ENCODE results near the gene NAA38.

GRCh38 chr17:7823581-7824001 lies 33.8 kb downstream of the NAA38 start:
- TF ChIP-seq ZEB2 (tag by site-specific recombination; IDR thresholded peaks at IDR 0.05) (no peak), ZNF280D (tag by site-specific recombination; IDR thresholded peaks at IDR 0.05) (no peak), ZNF558 (tag by site-specific recombination; IDR thresholded peaks at IDR 0.05) (no peak), ELK4 (IDR thresholded peaks at IDR 0.05; ENCODE audit: borderline replicate concordance, low read depth, low read length) (no peak), ZBTB20 (tag by site-specific recombination; IDR thresholded peaks at IDR 0.05) (no peak), ZNF350 (tag by site-specific recombination; IDR thresholded peaks at IDR 0.05) (no peak), KLF1 (tag by site-specific recombination; IDR thresholded peaks at IDR 0.05) (no peak), ZBTB10 (tag by site-specific recombination; IDR thresholded peaks at IDR 0.05) (no peak), ZNF48 (tag by site-specific recombination; IDR thresholded peaks at IDR 0.05) (no peak), MYNN (tag by site-specific recombination; IDR thresholded peaks at IDR 0.05; ENCODE audit: borderline replicate concordance) (no peak)
- TF ChIP-seq, protein P1, sequence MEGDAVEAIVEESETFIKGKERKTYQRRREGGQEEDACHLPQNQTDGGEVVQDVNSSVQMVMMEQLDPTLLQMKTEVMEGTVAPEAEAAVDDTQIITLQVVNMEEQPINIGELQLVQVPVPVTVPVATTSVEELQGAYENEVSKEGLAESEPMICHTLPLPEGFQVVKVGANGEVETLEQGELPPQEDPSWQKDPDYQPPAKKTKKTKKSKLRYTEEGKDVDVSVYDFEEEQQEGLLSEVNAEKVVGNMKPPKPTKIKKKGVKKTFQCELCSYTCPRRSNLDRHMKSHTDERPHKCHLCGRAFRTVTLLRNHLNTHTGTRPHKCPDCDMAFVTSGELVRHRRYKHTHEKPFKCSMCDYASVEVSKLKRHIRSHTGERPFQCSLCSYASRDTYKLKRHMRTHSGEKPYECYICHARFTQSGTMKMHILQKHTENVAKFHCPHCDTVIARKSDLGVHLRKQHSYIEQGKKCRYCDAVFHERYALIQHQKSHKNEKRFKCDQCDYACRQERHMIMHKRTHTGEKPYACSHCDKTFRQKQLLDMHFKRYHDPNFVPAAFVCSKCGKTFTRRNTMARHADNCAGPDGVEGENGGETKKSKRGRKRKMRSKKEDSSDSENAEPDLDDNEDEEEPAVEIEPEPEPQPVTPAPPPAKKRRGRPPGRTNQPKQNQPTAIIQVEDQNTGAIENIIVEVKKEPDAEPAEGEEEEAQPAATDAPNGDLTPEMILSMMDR (tag by site-specific recombination; IDR thresholded peaks at IDR 0.05) = no peak

Measured in HEK293 (cell line).